NCI-H748 treated with DMSO at 0.1 percent for 48 hours (cell line): Measurements from ENCODE around the gene KLK7.
A peak's percentile ranks its signal among the peaks of the same experiment; 100 is the strongest.

Source experiments
- DNase-seq: peaks from one replicate; lab custom pipeline; 2025; lab: John Stamatoyannopoulos, UW

KLK7 gene

DNA sequence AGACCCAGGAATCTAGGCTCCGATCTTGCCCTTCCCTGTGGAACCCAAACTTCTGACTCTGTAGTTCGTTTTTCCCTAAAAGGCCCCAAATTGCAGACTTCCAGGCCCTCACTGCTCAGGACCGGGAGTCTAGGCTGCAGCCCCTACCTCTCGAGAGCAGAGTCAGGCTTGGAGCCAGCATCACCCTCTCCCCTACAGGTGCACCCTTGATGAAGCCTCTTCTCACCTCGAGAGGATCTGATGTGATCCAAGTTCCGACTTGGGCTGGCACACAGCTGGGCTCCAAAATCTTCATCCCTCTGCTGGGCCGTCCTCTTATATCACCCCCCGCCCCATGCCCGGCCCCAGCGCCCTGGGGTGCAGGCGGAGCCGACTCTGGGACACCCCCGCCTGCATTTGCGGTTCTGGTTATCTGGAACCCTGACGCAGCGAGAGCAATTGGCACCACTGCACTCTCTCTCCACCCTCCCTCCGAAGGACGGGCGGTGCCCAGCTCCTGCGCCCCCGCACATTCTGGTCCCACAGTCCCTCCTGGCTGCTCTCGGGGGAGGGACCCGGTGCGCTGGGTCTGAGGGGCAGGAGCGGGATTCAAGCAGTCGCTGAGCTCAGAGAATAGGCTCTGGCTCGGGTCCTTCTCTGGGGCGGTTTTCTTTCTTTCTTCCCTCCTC is at the start of gene KLK7:
TSS of gene KLK7 (minus strand) at position 293 of the 668 bp plus-strand sequence. CDS start 1,518 bp downstream, outside the sequence.
- no peak for DNase-seq

DNA sequence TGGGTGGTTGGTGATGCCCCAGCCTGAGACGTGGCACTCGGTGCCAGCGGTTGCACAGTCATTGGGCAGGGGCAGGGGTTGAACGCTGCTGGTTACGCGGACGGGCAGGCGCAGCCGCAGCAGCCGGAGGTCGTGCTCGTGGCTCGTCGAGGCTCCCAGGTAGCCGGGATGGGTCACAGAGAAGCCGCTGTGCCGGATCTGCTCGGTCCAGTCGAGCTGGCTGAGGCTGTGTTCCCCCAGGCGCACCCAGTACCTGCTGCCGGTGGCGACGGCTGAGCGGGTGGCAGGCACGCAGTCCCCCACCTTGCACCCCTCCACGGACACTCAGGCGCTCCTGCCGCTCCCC is 48.1 kb upstream of the KLK7 start:
- DNase-seq: no peak

DNA sequence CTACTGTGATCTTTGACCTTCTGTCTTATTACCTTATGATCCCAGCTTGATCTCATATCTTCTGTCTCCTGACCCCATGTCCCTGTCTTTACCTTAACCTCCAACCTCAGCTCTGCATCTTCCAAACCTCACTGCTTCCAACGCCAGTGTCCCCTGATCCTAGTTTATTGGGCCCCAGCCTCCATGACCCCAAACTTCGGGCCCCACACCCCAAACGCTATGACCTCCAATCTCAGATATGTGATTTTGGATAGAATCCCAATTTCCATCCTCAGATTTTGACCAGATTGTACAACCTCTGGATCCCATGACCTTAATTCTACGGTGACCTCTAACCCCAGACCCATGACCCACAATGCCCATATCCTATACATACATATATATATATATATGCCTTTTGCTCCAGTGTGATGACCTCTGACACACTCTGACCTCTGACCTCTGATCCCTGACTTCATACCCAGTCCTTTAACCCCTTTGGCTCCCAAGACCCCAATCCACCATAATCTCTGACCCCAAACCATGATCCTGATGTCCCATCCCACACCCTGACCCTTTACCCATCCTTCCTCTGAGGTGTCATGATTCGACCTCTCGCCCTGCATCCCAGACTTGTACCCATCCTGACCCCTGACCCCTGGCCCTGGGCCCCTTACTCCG is 47.6 kb upstream of the KLK7 start:
- DNase-seq: no peak

- no peak for DNase-seq
Observed at GRCh38 chr19:51030631-51031030, 46.9 kb upstream of the KLK7 start.

DNA sequence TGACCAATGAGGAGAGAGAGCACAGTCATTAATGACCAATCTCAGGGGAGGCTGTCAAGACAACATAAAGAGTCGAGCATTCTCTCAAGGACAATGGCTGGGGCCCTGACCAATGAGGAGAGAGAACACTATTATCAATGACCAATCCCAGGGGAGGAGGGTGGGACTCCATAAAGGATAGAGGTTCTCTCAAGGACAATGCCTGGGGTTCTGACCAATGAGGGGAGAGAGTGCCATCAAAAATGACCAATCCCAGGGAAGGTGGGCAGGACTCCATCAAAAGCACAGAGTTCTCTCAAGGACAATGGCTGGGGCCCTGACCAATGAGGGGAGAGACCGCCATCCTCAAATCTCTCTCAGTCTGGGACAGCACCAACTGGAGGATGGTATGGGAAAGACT is 46.0 kb upstream of the KLK7 start:
- no peak for DNase-seq

DNA sequence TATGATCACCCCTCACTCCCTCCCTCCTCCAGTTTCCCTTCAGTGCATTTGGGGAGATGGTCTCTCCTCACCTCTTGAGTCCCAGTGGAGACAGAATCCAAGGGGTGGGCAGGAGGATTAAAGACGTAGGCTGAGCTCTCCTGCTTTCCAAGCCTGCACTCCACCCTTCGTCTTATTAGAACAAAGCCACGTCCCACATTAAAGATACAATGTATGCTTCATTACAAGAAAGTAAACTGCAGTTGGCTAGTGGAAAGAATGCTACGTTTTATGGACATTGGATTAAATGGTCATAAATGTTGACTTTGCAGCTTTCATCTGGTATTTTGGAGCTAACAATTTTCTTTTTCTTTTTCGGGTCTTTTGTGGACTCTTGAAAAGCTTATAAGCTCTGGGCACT is 44.2 kb upstream of the KLK7 start:
- no peak for DNase-seq

DNA sequence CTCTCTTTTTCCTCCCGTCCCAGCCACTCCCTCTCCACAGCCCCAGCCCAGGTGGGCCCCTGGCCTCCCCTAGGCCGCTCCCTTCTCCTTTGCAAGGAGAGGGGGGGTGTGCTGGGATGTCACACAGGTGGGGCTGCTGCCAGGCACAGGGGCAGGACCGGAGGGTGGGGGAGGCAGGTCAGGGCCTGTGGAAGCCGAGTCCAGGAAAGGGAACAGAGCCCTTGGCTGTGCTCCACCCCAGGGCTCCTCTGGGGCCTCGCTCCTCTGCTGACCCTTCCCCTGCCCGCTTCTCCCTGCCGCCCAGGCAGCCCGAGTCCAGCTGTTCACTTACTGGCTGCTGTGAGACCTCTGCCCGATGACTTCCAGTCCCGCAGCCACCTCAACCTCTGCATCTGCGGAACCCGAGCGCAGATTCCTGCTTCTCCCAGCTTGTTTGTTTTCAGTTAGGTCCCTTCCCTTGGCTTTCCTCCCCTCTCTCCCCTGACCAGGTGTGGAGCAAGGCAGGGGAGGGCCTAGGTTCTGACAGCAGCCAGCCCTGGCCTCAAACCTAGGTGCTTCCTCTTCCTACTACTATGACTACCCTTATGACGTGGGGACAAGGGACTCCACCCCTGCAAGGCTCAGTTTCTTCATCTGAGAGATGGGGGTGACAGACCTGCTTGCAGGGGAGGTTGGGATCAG is 43.5 kb upstream of the KLK7 start:
- DNase-seq: no peak

GRCh38 chr19:51026554-51026831 is 42.8 kb upstream of the KLK7 start, which contains the start of gene KLK11:
Gene KLK11, minus strand, starts transcription at chr19:51026616. Its CDS starts 985 bp downstream, at chr19:51025631.
- DNase-seq: no peak

DNA sequence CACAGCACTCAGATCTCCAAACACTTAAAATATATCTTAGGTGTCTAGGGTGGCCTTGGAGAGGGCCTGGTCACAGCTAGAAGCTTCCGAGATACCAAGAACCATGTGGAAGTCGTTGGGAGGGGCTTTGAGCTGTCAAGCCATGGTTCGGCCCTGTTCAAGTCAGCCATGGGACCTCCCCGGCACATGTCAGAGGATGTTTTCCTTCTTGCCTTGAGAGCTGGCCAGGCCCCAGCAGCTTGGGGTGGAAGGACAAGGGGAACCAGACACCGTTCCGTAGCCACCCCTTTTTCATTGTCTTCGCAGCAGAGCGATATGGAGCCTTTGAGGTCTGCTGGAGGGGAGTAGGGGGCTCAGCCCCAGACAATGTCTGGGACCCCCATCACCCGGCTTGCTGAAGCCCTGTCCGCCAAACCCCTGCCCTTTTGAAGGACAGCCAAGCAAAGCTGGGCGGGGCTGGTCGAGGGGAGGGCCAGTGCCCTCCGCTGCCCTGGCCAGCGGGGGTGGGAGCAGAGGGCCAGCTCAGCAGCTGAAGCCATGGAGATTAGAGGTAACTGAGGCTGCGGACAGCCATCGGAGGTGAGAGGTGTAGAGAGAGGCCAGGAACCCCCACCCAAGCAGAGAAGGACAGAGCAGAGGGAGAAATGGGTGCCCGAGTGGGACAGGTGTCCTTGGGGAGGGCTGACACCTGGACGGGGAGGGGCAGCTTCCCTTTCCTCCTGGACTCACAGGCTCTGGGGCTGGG is 42.3 kb upstream of the KLK7 start:
- DNase-seq: no peak

GRCh38 chr19:51025401-51025800 is 41.7 kb upstream of the KLK7 start:
- no peak for DNase-seq

DNA sequence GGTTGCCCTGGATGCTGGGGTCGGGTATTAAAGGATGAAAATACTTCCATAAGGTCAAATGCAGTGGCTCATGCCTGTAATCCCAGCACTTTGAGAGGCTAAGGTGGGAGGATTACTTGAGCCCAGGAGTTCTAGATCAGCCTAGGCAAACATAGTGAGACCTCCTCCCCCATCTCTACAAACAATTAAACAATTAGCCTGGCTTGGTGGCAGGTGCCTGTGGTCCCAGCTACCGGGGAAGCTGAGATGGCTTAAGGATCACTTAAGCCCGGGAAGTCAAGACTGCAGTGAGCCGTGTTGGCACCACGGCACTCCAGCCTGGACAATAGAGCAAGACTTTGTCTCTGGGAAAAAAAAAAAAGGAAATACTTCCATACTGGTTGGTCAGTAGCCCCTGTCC is 41.2 kb upstream of the KLK7 start:
- peak; percentile 57 for DNase-seq

DNA sequence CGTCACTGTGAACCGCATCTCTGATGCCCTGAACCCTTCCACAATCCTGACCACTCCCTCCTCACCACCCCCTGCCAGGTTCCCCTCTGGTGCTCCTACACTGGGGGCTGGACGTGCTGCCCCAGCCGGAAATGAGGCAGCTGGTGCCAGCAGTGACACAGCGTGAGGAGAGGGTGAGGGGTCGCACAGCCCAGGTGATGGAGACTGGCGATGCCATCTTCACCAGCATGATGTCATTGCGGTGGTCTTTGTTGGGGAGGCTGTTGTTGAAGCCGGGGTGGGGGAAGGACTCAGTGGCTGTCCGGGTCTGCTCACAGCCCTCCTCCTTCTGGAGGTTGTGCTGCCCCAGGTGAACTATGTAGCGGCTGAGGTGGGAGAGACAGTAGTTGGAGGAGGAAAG is 40.2 kb upstream of the KLK7 start:
- DNase-seq: no peak

- DNase-seq: no peak
Observed at GRCh38 chr19:51022526-51022925, 38.8 kb upstream of the KLK7 start.

DNA sequence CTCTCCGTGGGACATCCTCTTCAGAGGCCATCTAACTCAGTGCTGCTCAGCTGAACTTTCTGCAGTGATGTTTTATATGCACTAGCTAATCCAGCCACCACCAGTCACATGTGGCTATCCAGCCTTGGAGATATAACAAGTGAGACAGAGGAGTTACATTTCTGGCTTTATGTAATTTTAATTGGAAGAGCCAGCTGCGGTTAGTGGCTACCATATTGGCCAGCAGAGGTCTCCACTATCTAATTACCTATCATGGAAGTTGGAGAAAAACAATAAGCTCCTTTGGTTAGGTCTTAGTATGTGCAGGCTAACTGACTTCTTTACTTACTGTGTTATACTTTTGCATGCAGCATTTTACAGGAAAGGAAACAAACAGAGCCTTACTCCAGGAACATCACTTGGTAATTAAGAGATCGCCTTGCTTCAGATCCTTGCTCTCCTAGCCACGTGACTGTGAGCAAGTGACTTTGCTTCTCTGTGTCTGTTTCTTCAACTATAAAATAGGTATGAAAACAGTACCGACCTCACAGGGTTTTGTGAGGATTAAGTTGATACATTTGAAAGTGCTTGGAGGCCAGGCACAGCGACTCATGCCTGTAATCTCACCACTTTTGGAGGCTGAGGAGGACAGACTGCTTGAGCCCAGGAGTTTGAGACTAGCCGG is 37.4 kb upstream of the KLK7 start:
- peak; percentile 75 for DNase-seq

DNA sequence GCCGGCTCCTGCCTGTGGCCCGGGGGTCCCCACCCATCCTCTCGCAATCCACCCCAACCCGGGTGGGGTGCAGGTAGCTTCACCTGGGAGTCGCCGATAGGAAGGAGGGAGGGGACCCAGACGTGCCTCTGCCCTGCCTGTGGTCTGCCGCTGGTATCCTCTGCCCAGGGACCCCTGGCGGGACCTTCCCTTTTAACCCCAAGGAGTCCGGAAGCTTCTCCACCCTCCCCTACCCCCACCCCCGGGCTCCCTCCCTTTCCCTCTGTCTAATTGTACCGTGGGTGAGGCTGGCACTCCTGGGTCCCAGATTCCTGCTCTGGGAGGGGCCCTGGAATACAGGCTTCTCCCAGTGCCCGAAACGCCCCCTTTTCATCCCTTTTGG is 35.8 kb upstream of the KLK7 start, which contains the start of gene KLK10:
TSS of gene KLK10 (minus strand) at position 166 of the 382 bp plus-strand sequence. CDS start 579 bp downstream, outside the sequence.
- no peak for DNase-seq

DNA sequence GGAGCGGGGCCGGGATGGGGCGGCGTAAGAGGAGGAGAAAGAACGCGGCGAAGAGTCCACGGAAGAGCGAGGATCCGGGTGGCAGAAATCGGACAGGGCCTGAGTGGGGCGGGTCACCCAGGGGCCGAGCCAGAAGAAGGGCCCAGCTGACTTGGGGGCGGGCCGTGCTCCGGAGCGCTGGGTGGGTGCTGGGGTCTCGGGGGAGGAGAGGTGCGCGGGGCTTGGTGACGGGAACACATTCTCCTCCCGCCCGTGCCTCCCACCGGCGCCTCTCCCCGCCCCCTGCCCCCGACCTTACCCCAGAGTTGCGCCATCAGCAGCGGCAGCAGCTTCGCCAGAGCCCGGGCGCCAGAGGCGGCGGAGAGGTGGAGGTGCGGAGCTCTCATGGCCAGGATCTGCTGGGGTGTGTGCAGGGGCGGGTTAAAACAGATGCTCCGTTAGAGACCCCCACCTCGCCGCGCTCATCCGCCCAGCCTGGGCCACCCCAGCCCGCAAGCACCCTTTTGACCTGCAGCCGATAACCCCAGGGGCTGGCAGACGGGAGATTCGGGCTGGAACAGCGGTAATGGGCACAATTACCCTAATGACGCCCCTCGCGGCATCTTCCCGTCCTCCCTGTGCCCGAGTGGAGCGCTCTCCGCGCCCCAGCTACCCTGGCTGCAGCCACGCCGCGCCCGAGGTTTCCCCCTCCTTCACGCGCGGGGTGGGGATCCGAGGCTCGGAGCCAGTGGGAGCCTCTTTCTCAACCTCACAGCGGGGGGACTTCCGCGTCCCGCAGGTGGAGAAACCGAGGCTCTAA is 35.2 kb upstream of the KLK7 start:
- no peak for DNase-seq

DNA sequence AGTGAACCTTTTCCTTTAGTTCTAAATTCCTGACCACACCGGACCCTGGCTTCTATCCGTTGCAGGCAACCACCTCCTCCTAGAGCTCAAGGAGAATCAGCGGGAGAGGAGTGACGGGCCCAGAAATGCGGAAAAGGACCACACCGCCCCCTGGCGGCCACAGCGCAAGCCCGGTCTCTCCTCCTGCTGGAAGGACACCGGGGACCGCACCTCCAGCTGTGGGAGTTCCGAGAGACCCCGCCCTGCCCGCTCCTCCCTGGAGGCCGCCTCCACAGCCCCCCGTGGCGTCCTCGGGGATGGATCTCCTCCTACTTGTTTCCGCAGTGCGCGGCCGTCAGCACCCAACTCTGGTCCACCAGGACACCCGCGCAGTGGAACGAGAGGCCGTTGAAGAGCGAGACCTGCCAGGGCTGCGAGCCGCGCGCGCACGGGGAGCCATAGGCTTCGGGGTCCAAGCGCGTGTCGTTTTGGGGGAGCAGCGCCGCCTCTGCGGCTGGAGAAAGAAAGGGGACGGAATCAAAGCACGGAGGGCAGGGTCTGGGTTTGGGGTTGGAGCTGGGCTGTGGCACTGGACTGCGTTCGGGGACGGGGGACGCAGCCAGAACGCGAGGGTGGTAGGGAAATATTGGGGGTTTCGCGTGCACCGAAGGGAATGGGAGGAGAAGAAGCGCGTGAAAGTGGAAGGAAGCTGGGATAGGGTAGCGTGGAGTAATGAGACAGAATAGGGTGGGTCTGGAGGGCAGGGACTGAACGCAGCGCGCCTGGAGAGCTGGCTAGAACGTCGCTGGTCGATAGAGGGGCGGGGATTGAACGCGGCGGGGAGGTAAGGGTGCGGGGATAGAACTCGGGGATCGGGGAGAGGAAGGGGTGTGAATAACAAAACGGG is 33.3 kb upstream of the KLK7 start:
- peak; percentile 29 for DNase-seq

GRCh38 chr19:51015691-51016267 is 32.1 kb upstream of the KLK7 start:
- no peak for DNase-seq

- DNase-seq: no peak
Observed at GRCh38 chr19:51014242-51014641, 30.5 kb upstream of the KLK7 start.

- DNase-seq: no peak
Observed at GRCh38 chr19:51012661-51013190, 29.0 kb upstream of the KLK7 start.
